HCT116 (cell line): ENCODE measurements around the gene PAQR6. TPM values are rescaled to one million over a fixed set of nuclear protein-coding genes. Genes with fewer than 3 reads are reported as not detected.

ENCODE experiments used
- ATAC-seq: fragments of 200-7000 bp; cut with Tn5 transposase; 2 replicates; pipeline ENCODE4 v1.9.1; 2020; ENCODE audit warnings: mild to moderate bottlenecking, moderate library complexity
- BruUV-seq: library from RNA; stranded (reverse); fragments of 400-500 nt; replicated peaks from 2 replicates; lab custom pipeline; 2021; lab: Mats Ljungman, UMichigan
- CTCF ChIA-PET: fragments of 300-600 bp; sonication (Branson Sonifier 250); formaldehyde crosslinking; loops from one replicate; lab custom pipeline; 2021; ENCODE audit warnings: antibody characterized with exemption; lab: Charles Lee
- POLR2A ChIA-PET: fragments of 300-600, 350-600 bp; sonication (Branson Sonifier 250); formaldehyde crosslinking; loops from one replicate; lab custom pipeline; 2021; ENCODE audit warnings: antibody characterized with exemption; lab: Charles Lee
- RAD21 ChIA-PET, 2 experiments: fragments of 300-600 bp; sonication (Branson Sonifier 250); formaldehyde crosslinking; loops; one replicate each; lab custom pipeline; 2023; ENCODE audit warnings: low total read pairs in 2 of 2; ENCODE audit not compliant: uncharacterized antibody in 2 of 2, unreplicated experiment in 2 of 2, low non-redundant PET in 1 of 2; lab: Charles Lee
- DNase-seq: peaks from one replicate; pipeline ENCODE4 v3.0.0-alpha.2; 2010; ENCODE audit warnings: low read depth, low spot score
- H2AFZ ChIP-seq: fragments of 200-600 bp; shearing (Covaris generic), sonication (generic); 2 replicates; pipeline ENCODE4 v1.6.1; 2017; ENCODE audit warnings: low read depth, mixed run types, mixed read lengths, antibody characterized with exemption, low read length; ENCODE audit not compliant: poor library complexity, severe bottlenecking
- H3K27ac ChIP-seq: 2 replicates; pipeline ENCODE4 v1.5.1; 2012; ENCODE audit warnings: low read depth, low read length
- H3K27me3 ChIP-seq: fragments of 200-600 bp; sonication (generic); 2 replicates; pipeline ENCODE4 v1.6.1; 2016; ENCODE audit warnings: mixed run types, low read length, mixed read lengths; ENCODE audit not compliant: insufficient read depth
- H3K36me3 ChIP-seq, 2 experiments: fragments of 200-500 bp in 1 of 2; fragments of 200-600 bp in 1 of 2; sonication (Bioruptor generic) in 1 of 2; sonication (generic) in 1 of 2; 2 replicates each; pipeline versions ENCODE4 v1.5.1 to v1.6.1; 2014 to 2016; ENCODE audit warnings: low read length in 2 of 2, inconsistent platforms in 1 of 2, mixed read lengths in 1 of 2, mixed run types in 1 of 2; ENCODE audit not compliant: insufficient read depth in 2 of 2, control insufficient read depth in 1 of 2
- H3K4me1 ChIP-seq, 2 experiments: fragments of 200-600 bp in 1 of 2; sonication (generic) in 1 of 2; 2 replicates each; pipeline versions ENCODE4 v1.5.1 to v1.6.1; 2012 to 2017; ENCODE audit warnings: low read length in 2 of 2, inconsistent platforms in 1 of 2, mild to moderate bottlenecking in 1 of 2, mixed read lengths in 1 of 2, mixed run types in 1 of 2, moderate library complexity in 1 of 2; ENCODE audit not compliant: insufficient read depth in 2 of 2, control insufficient read depth in 1 of 2
- H3K4me2 ChIP-seq: fragments of 200-600 bp; sonication (generic); 2 replicates; pipeline ENCODE4 v1.6.1; 2017; ENCODE audit warnings: mixed run types, low read length, mixed read lengths
- H3K4me3 ChIP-seq, 2 experiments: fragments of 200-600 bp in 1 of 2; sonication (generic) in 1 of 2; replicated peaks in 1 of 2; 2 replicates each; pipeline ENCODE4 v1.5.1; 2011 to 2016; ENCODE audit warnings: low read length in 2 of 2, control low read depth in 1 of 2, low read depth in 1 of 2, mild to moderate bottlenecking in 1 of 2, mixed read lengths in 1 of 2, mixed run types in 1 of 2
- H3K79me2 ChIP-seq: fragments of 200-600 bp; sonication (generic); 2 replicates; pipeline ENCODE4 v1.6.1; 2017; ENCODE audit warnings: mild to moderate bottlenecking, mixed run types, low read length, moderate library complexity, mixed read lengths; ENCODE audit not compliant: insufficient read depth
- H3K9ac ChIP-seq: fragments of 200-600 bp; sonication (generic); 2 replicates; pipeline ENCODE4 v1.6.1; 2016; ENCODE audit warnings: low read length, mixed read lengths
- H3K9me2 ChIP-seq: fragments of 200-600 bp; sonication (generic), shearing (Covaris generic); 2 replicates; pipeline ENCODE4 v1.6.1; 2017; ENCODE audit warnings: mixed run types, mild to moderate bottlenecking, moderate library complexity; ENCODE audit not compliant: insufficient read depth
- H3K9me3 ChIP-seq, 2 experiments: fragments of 200-500 bp in 1 of 2; fragments of 200-600 bp in 1 of 2; sonication (Bioruptor generic) in 1 of 2; sonication (generic) in 1 of 2; 2 replicates each; pipeline ENCODE4 v1.6.1; 2014 to 2017; ENCODE audit warnings: low read length in 2 of 2, mixed read lengths in 2 of 2, inconsistent platforms in 1 of 2, low read depth in 1 of 2, mild to moderate bottlenecking in 1 of 2, mixed run types in 1 of 2, moderate library complexity in 1 of 2; ENCODE audit not compliant: control insufficient read depth in 1 of 2, insufficient read depth in 1 of 2
- H4K20me1 ChIP-seq: fragments of 200-600 bp; sonication (generic), shearing (Covaris generic); 2 replicates; pipeline ENCODE4 v1.6.1; 2017; ENCODE audit warnings: mixed run types, mild to moderate bottlenecking, moderate library complexity; ENCODE audit not compliant: insufficient read depth
- FOSL1 ChIP-seq: IDR thresholded peaks from 2 replicates; pipeline ENCODE4 v1.6.1; 2012; ENCODE audit warnings: low read depth
- JUND ChIP-seq: IDR thresholded peaks from 2 replicates; pipeline ENCODE4 v1.6.1; 2012
- SRF ChIP-seq: IDR thresholded peaks from 2 replicates; pipeline ENCODE4 v1.6.1; 2012; ENCODE audit warnings: low read depth
- YY1 ChIP-seq: IDR thresholded peaks from 2 replicates; pipeline ENCODE4 v1.6.1; 2011; ENCODE audit warnings: low read length, low read depth, moderate library complexity, mild to moderate bottlenecking; ENCODE audit not compliant: insufficient replicate concordance; ENCODE audit errors: extremely low read depth
- ZFX ChIP-seq: fragments of 450-650 bp; IDR thresholded peaks from 2 replicates; pipeline ENCODE4 v1.6.1; 2017
- ZNF274 ChIP-seq: fragments of 200-500 bp; sonication (Bioruptor generic); IDR thresholded peaks from 2 replicates; pipeline ENCODE4 v1.6.1; 2014; ENCODE audit warnings: mild to moderate bottlenecking, low read depth, low read length, inconsistent platforms
- intact Hi-C: fragments of 100-400 bp; cut with micrococcal nuclease; formaldehyde crosslinking; loops from 2 replicates; pipeline ENCODE4 v1.10.0; 2022
- total RNA-seq: library from RNA; stranded (reverse); gene quantifications from one replicate; pipeline ENCODE4 v1.2.1, GENCODE V29; 2021; ENCODE audit not compliant: unreplicated experiment
- TF ChIP-seq, protein P1 (sequence below): IDR thresholded peaks from 2 replicates; pipeline ENCODE4 v1.6.1; 2012; ENCODE audit warnings: low read depth

The PAQR6 gene
- total RNA-seq, 1 experiment from 2014 or later, result 10.9 TPM

GRCh38 chr1:156293098-156293434 is 45.2 kb upstream of the PAQR6 start:
- Histone ChIP-seq H3K27me3 (no peaks in the 10 kb centered on the region), H2AFZ (no peak overlapping the region), H3K4me3 (no peak overlapping the region), H3K36me3 (no peaks in the 10 kb centered on the region; a peak in 1 of 4 replicates), H4K20me1 (no peaks in the 10 kb centered on the region), H3K9me3 (no peaks in the 10 kb centered on the region)
- POLR2A ChIA-PET, result no interaction called here
- DNase-seq (no peak), ATAC-seq (no peak)
- TF ChIP-seq ZNF274 (no peak), JUND (no peak), YY1 (no peak), SRF (no peak), FOSL1 (no peak), ZFX (no peak)
- TF ChIP-seq, protein P1, sequence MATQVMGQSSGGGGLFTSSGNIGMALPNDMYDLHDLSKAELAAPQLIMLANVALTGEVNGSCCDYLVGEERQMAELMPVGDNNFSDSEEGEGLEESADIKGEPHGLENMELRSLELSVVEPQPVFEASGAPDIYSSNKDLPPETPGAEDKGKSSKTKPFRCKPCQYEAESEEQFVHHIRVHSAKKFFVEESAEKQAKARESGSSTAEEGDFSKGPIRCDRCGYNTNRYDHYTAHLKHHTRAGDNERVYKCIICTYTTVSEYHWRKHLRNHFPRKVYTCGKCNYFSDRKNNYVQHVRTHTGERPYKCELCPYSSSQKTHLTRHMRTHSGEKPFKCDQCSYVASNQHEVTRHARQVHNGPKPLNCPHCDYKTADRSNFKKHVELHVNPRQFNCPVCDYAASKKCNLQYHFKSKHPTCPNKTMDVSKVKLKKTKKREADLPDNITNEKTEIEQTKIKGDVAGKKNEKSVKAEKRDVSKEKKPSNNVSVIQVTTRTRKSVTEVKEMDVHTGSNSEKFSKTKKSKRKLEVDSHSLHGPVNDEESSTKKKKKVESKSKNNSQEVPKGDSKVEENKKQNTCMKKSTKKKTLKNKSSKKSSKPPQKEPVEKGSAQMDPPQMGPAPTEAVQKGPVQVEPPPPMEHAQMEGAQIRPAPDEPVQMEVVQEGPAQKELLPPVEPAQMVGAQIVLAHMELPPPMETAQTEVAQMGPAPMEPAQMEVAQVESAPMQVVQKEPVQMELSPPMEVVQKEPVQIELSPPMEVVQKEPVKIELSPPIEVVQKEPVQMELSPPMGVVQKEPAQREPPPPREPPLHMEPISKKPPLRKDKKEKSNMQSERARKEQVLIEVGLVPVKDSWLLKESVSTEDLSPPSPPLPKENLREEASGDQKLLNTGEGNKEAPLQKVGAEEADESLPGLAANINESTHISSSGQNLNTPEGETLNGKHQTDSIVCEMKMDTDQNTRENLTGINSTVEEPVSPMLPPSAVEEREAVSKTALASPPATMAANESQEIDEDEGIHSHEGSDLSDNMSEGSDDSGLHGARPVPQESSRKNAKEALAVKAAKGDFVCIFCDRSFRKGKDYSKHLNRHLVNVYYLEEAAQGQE, result no peak
- TF ChIP-seq, all 23 proteins: peak for 0
- RAD21 ChIA-PET, result no interaction called here
- BruUV-seq, result no TSS peak
- Histone ChIP-seq H3K9me2 (no peaks in the 10 kb centered on the region), H3K9ac (no peak overlapping the region), H3K27ac (no peak overlapping the region), H3K4me2 (no peak overlapping the region), H3K4me1 (peaks cover 4 to 14% of the 10 kb centered on the region in 2 experiments; a peak in 3 of 4 replicates), H3K79me2 (no peaks in the 10 kb centered on the region)
- intact Hi-C loops, result no loop called here
- CTCF ChIA-PET, result no interaction called here
